Mammary epithelial cell (primary cell): ENCODE data around the gene ARSJ.

Source experiments
- CTCF ChIP-seq, 2 donors: IDR thresholded peaks in 1 of 2; conservative IDR thresholded peaks in 1 of 2; 2 replicates each; pipeline ENCODE4 v1.5.1; 2011 to 2012; ENCODE audit warnings: inconsistent platforms in 2 of 2, low read length in 2 of 2, mild to moderate bottlenecking in 2 of 2, control low read depth in 1 of 2, low read depth in 1 of 2; ENCODE audit not compliant: insufficient read depth in 1 of 2; ENCODE audit errors: extremely low read depth in 1 of 2
- EZH2 ChIP-seq: IDR thresholded peaks from 2 replicates; pipeline ENCODE4 v1.6.1; 2012; ENCODE audit warnings: low read length, inconsistent platforms, borderline replicate concordance

- TF ChIP-seq CTCF (conservative IDR thresholded peaks at IDR 0.05 in 1 of 2, IDR thresholded peaks at IDR 0.05 in 1 of 2; ENCODE audit: extremely low read depth in 1 of 2, insufficient read depth in 1 of 2, low read depth in 1 of 2, low read length in 2 of 2), result no peak
- no peak for TF ChIP-seq EZH2
Observed at GRCh38 chr4:114012749-114013148, 33.3 kb upstream of the ARSJ start.
